GM10266 (cell line): ENCODE data around the gene POU2F1.

ENCODE experiments used
- DNase-seq: peaks from one replicate; pipeline ENCODE4 v3.0.0; 2012; ENCODE audit errors: extremely low spot score
- CTCF ChIP-seq: IDR thresholded peaks from 2 replicates; pipeline ENCODE4 v1.5.1; 2012; ENCODE audit warnings: mild to moderate bottlenecking, low read depth; ENCODE audit not compliant: control insufficient read depth, insufficient read depth; ENCODE audit errors: missing control alignments

The POU2F1 gene

GRCh38 chr1:167247754-167248153 is 27.1 kb downstream of the POU2F1 start:
- no peak for DNase-seq
- TF ChIP-seq CTCF: no peak

- DNase-seq: no peak
- TF ChIP-seq CTCF: no peak
Observed at GRCh38 chr1:167248707-167249642, 28.3 kb downstream of the POU2F1 start.

GRCh38 chr1:167249702-167250101 is 29.0 kb downstream of the POU2F1 start:
- no peak for TF ChIP-seq CTCF
- DNase-seq: no peak

- no peak for TF ChIP-seq CTCF
- DNase-seq: no peak
Observed at GRCh38 chr1:167250482-167250881, 29.8 kb downstream of the POU2F1 start.

- no peak for TF ChIP-seq CTCF
Observed at GRCh38 chr1:167251472-167251871, 30.8 kb downstream of the POU2F1 start.

GRCh38 chr1:167252986-167253385 is 32.3 kb downstream of the POU2F1 start:
- no peak for DNase-seq
- TF ChIP-seq CTCF: no peak

More at GRCh38 chr1:167251472-167251871, 30.8 kb downstream of the POU2F1 start:
- DNase-seq: no peak

- no peak for TF ChIP-seq CTCF
- no peak for DNase-seq
Observed at GRCh38 chr1:167258858-167259257, 38.2 kb downstream of the POU2F1 start.
